ENCODE results near the gene MED8. TPM values are rescaled to one million over a fixed set of nuclear protein-coding genes. Genes with fewer than 3 reads are reported as not detected.

The MED8 gene
- polyA plus RNA-seq, 2 of the 4 experiments (the other 2 are of a cell fraction), result 21.8 to 33.9 TPM

DNA sequence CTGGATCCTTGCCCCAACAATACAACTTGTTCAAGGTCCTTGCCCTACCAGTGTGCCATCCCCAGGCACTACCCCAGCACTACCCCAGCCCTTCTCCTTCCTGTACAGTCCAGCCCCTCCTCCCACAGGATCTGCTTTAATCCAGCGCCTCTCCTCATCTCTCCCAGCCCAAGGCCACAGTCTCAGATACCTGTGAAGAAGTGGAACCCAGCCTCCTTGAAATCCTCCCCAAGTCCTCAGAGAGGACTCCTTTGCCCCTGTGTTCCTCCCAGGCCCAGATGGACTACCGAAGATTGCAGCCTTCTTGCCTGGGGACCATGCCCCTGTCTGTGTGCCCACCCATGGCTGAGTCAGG, 37.3 kb downstream of the MED8 start:
- Histone ChIP-seq H3K4me2 (no peak overlapping the region), H3K9me3 (no peaks in the 10 kb centered on the region), H3K27ac (0 out of 6 replicates have a peak overlapping the region, but pooled peaks of 1 of the 2 experiments have one; percentile 31), H3K4me1 (peaks cover 10% of the 10 kb centered on the region; the same call in 2 of the 3 replicates), H3K4me3 (no peak overlapping the region)
- TF ChIP-seq FOSB (CRISPR knock-in tag; IDR thresholded peaks at IDR 0.05) (no peak), NPAS2 (CRISPR knock-in tag; IDR thresholded peaks at IDR 0.05; ENCODE audit: borderline replicate concordance) (no peak), TFCP2L1 (CRISPR knock-in tag; IDR thresholded peaks at IDR 0.05) (no peak), FOSL2 (IDR thresholded peaks at IDR 0.05) (no peak), FOSL2 (CRISPR knock-in tag; IDR thresholded peaks at IDR 0.05) (no peak), KDM5A (IDR thresholded peaks at IDR 0.05) (no peak), CHD2 (IDR thresholded peaks at IDR 0.05; ENCODE audit: low read length, partially characterized antibody) (no peak)
- TF ChIP-seq, protein P1, sequence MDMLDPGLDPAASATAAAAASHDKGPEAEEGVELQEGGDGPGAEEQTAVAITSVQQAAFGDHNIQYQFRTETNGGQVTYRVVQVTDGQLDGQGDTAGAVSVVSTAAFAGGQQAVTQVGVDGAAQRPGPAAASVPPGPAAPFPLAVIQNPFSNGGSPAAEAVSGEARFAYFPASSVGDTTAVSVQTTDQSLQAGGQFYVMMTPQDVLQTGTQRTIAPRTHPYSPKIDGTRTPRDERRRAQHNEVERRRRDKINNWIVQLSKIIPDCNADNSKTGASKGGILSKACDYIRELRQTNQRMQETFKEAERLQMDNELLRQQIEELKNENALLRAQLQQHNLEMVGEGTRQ (IDR thresholded peaks at IDR 0.05), result no peak
- ATAC-seq (no peak), FAIRE-seq (no peak), DNase-seq (ENCODE audit: low read depth in 1 of 2, low spot score in 1 of 2) (no peak)
- CTCF ChIA-PET, result no interaction called here
- WGBS (ENCODE audit: missing lambda C conversion rate), result 80% methylated on average over 1 of the region's 2 CpGs
- POLR2A ChIA-PET, result no interaction called here

DNA sequence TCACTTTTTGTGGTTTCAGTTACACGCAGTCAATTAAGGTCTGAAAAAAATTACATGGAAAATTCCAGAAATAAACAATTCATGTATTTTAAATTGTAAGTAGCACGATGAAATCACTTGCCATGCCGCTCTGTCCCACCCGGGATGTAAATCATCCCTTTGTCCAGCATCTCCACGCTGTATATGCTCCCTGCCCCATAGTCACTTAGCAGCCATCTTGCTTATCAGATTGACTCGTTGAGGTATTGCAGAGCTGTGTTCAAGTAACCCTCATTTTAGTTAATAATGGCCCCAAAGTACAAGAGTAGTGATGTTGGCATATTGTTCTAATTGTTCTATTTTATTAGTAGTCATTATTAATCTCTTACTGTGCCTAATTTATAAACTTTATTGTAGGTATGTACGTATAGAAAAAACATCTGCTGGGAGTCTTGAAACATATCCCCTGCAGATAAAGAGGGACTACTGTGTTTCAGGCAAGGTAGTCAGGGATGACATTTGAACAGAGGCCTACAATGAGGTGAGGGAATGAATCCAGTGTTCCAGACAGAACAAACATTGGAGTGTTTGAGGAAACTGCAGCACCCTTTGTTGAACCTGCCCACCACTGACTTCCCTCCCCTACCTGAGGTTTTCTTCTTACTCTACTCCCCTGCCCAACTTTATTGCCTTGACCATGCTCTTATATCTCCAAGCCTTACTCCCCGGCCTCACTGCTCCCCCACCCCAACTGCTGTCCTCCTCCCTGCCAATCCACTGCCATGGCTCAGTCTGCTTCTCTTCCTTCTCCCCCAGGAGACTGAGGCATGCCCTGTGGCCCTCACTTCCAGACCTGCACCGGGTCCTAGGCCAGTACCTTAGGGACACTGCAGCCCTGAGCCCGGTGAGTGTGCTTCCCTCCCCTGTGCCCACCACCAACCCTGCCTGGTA, 37.9 kb downstream of the MED8 start:
- H3K4me2 ChIP-seq, result no peak overlapping the region
- FAIRE-seq (no peak), DNase-seq (ENCODE audit: low read depth in 1 of 2, low spot score in 1 of 2) (no peak), ATAC-seq (no peak)
- no peaks in the 10 kb centered on the region for H3K9me3 ChIP-seq
- ChIA-PET CTCF (no interaction called here), POLR2A (interaction anchor here (0.6 kb wide), 1 partner anchor 15 kb away, joined by 3 read pairs; no protein-coding TSS in a partner anchor)
- 0 out of 6 replicates have a peak overlapping the region, but pooled peaks of 1 of the 2 experiments have one; percentile 31 for H3K27ac ChIP-seq
- peaks cover 9% of the 10 kb centered on the region; the same call in 2 of the 3 replicates for H3K4me1 ChIP-seq
- 83% methylated on average over 10 of the region's 10 CpGs for WGBS (ENCODE audit: missing lambda C conversion rate)
- no peak overlapping the region for H3K4me3 ChIP-seq
- no peak for TF ChIP-seq RAD21 (conservative IDR thresholded peaks at IDR 0.05 in 1 of 2, IDR thresholded peaks at IDR 0.05 in 1 of 2)
- TF ChIP-seq, protein P2, sequence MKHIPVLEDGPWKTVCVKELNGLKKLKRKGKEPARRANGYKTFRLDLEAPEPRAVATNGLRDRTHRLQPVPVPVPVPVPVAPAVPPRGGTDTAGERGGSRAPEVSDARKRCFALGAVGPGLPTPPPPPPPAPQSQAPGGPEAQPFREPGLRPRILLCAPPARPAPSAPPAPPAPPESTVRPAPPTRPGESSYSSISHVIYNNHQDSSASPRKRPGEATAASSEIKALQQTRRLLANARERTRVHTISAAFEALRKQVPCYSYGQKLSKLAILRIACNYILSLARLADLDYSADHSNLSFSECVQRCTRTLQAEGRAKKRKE (CRISPR knock-in tag; IDR thresholded peaks at IDR 0.05; ENCODE audit: low read depth), result no peak
- no peak for TF ChIP-seq HDAC2 (IDR thresholded peaks at IDR 0.05)
- TF ChIP-seq FOSL2 (IDR thresholded peaks at IDR 0.05), result no peak
- TF ChIP-seq FOSL2 (CRISPR knock-in tag; IDR thresholded peaks at IDR 0.05), result no peak

DNA sequence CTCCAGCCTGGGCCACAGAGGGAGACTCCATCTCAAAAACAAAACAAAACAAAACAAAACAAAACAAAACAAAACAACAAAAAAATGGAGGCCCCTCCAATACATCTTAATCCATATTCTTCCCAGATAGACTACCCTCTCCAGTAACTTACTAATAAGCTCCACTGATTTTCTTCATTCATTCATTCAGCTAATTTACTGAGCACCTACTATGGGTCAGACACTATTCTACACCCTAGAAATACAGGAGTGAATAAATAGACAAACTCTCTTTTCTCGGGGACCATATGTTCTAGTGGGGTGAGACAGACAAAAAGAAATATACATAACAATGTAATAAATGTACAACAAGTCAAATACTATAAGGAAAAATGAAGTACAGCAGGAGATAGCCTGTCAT, 38.6 kb downstream of the MED8 start:
- Histone ChIP-seq H3K4me1 (peaks cover 9% of the 10 kb centered on the region; the same call in 2 of the 3 replicates), H3K27ac (no peak overlapping the region), H3K9me3 (no peaks in the 10 kb centered on the region), H3K4me3 (no peak overlapping the region), H3K4me2 (no peak overlapping the region)
- no peak for TF ChIP-seq RFX5 (IDR thresholded peaks at IDR 0.05)
- no peak for TF ChIP-seq GATA3 (IDR thresholded peaks at IDR 0.05; ENCODE audit: borderline replicate concordance)
- no peak for TF ChIP-seq EHF (CRISPR knock-in tag; IDR thresholded peaks at IDR 0.05)
- TF ChIP-seq, protein P3, sequence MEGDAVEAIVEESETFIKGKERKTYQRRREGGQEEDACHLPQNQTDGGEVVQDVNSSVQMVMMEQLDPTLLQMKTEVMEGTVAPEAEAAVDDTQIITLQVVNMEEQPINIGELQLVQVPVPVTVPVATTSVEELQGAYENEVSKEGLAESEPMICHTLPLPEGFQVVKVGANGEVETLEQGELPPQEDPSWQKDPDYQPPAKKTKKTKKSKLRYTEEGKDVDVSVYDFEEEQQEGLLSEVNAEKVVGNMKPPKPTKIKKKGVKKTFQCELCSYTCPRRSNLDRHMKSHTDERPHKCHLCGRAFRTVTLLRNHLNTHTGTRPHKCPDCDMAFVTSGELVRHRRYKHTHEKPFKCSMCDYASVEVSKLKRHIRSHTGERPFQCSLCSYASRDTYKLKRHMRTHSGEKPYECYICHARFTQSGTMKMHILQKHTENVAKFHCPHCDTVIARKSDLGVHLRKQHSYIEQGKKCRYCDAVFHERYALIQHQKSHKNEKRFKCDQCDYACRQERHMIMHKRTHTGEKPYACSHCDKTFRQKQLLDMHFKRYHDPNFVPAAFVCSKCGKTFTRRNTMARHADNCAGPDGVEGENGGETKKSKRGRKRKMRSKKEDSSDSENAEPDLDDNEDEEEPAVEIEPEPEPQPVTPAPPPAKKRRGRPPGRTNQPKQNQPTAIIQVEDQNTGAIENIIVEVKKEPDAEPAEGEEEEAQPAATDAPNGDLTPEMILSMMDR (IDR thresholded peaks at IDR 0.05), result no peak
- no peak for TF ChIP-seq NPAS2 (CRISPR knock-in tag; IDR thresholded peaks at IDR 0.05; ENCODE audit: borderline replicate concordance)
- TF ChIP-seq SREBF2 (IDR thresholded peaks at IDR 0.05), result no peak
- TF ChIP-seq, protein P4, sequence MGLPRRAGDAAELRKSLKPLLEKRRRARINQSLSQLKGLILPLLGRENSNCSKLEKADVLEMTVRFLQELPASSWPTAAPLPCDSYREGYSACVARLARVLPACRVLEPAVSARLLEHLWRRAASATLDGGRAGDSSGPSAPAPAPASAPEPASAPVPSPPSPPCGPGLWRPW (IDR thresholded peaks at IDR 0.05), result no peak
- TF ChIP-seq NR3C1 (IDR thresholded peaks at IDR 0.05), result no peak
- TF ChIP-seq, protein P5, sequence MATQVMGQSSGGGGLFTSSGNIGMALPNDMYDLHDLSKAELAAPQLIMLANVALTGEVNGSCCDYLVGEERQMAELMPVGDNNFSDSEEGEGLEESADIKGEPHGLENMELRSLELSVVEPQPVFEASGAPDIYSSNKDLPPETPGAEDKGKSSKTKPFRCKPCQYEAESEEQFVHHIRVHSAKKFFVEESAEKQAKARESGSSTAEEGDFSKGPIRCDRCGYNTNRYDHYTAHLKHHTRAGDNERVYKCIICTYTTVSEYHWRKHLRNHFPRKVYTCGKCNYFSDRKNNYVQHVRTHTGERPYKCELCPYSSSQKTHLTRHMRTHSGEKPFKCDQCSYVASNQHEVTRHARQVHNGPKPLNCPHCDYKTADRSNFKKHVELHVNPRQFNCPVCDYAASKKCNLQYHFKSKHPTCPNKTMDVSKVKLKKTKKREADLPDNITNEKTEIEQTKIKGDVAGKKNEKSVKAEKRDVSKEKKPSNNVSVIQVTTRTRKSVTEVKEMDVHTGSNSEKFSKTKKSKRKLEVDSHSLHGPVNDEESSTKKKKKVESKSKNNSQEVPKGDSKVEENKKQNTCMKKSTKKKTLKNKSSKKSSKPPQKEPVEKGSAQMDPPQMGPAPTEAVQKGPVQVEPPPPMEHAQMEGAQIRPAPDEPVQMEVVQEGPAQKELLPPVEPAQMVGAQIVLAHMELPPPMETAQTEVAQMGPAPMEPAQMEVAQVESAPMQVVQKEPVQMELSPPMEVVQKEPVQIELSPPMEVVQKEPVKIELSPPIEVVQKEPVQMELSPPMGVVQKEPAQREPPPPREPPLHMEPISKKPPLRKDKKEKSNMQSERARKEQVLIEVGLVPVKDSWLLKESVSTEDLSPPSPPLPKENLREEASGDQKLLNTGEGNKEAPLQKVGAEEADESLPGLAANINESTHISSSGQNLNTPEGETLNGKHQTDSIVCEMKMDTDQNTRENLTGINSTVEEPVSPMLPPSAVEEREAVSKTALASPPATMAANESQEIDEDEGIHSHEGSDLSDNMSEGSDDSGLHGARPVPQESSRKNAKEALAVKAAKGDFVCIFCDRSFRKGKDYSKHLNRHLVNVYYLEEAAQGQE (IDR thresholded peaks at IDR 0.05), result no peak
- no peak for TF ChIP-seq ESRRA (IDR thresholded peaks at IDR 0.05; ENCODE audit: borderline replicate concordance, low read length)
- no peak for TF ChIP-seq MAZ (IDR thresholded peaks at IDR 0.05; ENCODE audit: borderline replicate concordance, low read depth, low read length)
- TF ChIP-seq CEBPB (IDR thresholded peaks at IDR 0.05), result no peak
- TF ChIP-seq FOSB (CRISPR knock-in tag; IDR thresholded peaks at IDR 0.05), result no peak
- TF ChIP-seq, protein P6, sequence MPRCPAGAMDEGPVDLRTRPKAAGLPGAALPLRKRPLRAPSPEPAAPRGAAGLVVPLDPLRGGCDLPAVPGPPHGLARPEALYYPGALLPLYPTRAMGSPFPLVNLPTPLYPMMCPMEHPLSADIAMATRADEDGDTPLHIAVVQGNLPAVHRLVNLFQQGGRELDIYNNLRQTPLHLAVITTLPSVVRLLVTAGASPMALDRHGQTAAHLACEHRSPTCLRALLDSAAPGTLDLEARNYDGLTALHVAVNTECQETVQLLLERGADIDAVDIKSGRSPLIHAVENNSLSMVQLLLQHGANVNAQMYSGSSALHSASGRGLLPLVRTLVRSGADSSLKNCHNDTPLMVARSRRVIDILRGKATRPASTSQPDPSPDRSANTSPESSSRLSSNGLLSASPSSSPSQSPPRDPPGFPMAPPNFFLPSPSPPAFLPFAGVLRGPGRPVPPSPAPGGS (IDR thresholded peaks at IDR 0.05), result no peak
- TF ChIP-seq HDAC2 (IDR thresholded peaks at IDR 0.05), result no peak
- ChIA-PET POLR2A (no interaction called here), CTCF (interaction anchor here (0.5 kb wide), 1 partner anchor 585 kb away, joined by 5 read pairs; no protein-coding TSS in a partner anchor)
- no peak for FAIRE-seq
- WGBS (ENCODE audit: missing lambda C conversion rate), result 88% methylated on average over 1 of the region's 1 CpG
- DNase-seq (ENCODE audit: low read depth in 1 of 2, low spot score in 1 of 2), result no peak
- ATAC-seq, result no peak
